Vagina (tissue), 2 donors: ENCODE data around the gene TAMALIN. TPM values are rescaled to one million over a fixed set of nuclear protein-coding genes. Genes with fewer than 3 reads are reported as not detected.
"Not testable (repeated sequence)": the region's sequence is repeated elsewhere in the genome, so short reads cannot be mapped to it uniquely, and the experiment has no call there.

Experiments used
- DNase-seq, 2 donors: peaks; one replicate each; pipeline ENCODE4 v3.0.0-alpha.2; 2017; ENCODE audit errors: extremely low spot score in 2 of 2
- H3K27ac ChIP-seq: fragments of 200-600 bp; sonication (generic); one replicate; pipeline ENCODE4 v1.5.1; 2019
- H3K27me3 ChIP-seq: fragments of 200-600 bp; sonication (generic); one replicate; pipeline ENCODE4 v1.5.1; 2019
- H3K36me3 ChIP-seq, 2 donors: fragments of 200-600 bp; sonication (generic); one replicate each; pipeline ENCODE4 v1.5.1; 2017 to 2019
- H3K4me1 ChIP-seq: fragments of 200-600 bp; sonication (generic); one replicate; pipeline ENCODE4 v1.5.1; 2019
- H3K4me3 ChIP-seq, 2 donors: fragments of 200-600 bp; sonication (generic); 1 replicate in 1 of 2; 2 replicates in 1 of 2; pipeline ENCODE4 v1.5.1; 2016 to 2019
- H3K9me3 ChIP-seq: fragments of 200-600 bp; sonication (generic); one replicate; pipeline ENCODE4 v1.5.1; 2019
- POLR2A ChIP-seq, 2 donors: fragments of 450-650 bp; IDR thresholded peaks; one replicate each; pipeline ENCODE4 v1.6.1; 2017; ENCODE audit warnings: antibody characterized with exemption in 2 of 2, mild to moderate bottlenecking in 2 of 2, moderate library complexity in 2 of 2
- POLR2AphosphoS5 ChIP-seq, 2 donors: sonication (generic); formaldehyde crosslinking; IDR thresholded peaks; one replicate each; pipeline ENCODE4 v1.9.0; 2017; ENCODE audit warnings: antibody characterized with exemption in 2 of 2, mild to moderate bottlenecking in 2 of 2, low read depth in 1 of 2; ENCODE audit not compliant: insufficient read depth in 1 of 2
- intact Hi-C: fragments of 100-400 bp; cut with DNase I; formaldehyde crosslinking; loops from one replicate; pipeline ENCODE4 v1.15.1; 2023
- total RNA-seq: library from RNA; depleted of rRNA; stranded (reverse); fragments of >200 nt; gene quantifications from one replicate; pipeline ENCODE4 v1.2.3, GENCODE V29; 2016
- TF ChIP-seq, protein P1 (sequence below), 3 experiments: fragments of 450-650 bp in 2 of 3; fragments of 200-600 bp in 1 of 3; sonication (generic) in 1 of 3; IDR thresholded peaks; one replicate each; pipeline ENCODE4 v1.5.1; 2017 to 2019; ENCODE audit warnings: antibody characterized with exemption in 3 of 3, mild to moderate bottlenecking in 2 of 3, moderate library complexity in 2 of 3

The TAMALIN gene
- total RNA-seq, 1 donor from 2014 or later, result 47.1 TPM

DNA sequence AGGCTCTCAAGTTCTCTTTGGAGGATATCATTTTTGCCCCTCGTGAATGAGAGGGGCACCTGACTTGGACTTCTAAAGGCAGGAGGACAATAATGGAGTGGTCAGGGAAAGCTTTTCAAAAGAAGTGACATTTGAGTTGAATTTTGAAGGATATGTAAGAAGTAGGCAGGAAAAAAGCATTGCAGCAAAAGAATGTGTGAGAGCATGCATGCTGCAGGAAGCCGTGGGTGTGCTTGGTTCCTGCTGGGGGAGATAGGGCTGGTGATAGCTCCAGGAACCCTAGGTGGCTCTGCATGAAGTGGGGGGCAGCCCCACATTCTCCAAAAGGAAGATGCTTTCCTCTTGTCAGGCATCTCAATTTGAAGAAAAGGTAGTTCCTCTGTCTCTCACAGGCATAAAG, 32.1 kb upstream of the TAMALIN start:
- Histone ChIP-seq H3K36me3 (peaks cover 0 to 14% of the 10 kb centered on the region in 2 donors), H3K4me1 (peaks cover 52% of the 10 kb centered on the region), H3K4me3 (no peak overlapping the region), H3K27me3 (no peaks in the 10 kb centered on the region), H3K27ac (no peak overlapping the region), H3K9me3 (no peaks in the 10 kb centered on the region)
- no peak for DNase-seq
- TF ChIP-seq POLR2AphosphoS5 (IDR thresholded peaks at IDR 0.05; ENCODE audit: insufficient read depth in 1 of 2, low read depth in 1 of 2) (no peak), POLR2A (IDR thresholded peaks at IDR 0.05) (no peak)
- TF ChIP-seq, protein P1, sequence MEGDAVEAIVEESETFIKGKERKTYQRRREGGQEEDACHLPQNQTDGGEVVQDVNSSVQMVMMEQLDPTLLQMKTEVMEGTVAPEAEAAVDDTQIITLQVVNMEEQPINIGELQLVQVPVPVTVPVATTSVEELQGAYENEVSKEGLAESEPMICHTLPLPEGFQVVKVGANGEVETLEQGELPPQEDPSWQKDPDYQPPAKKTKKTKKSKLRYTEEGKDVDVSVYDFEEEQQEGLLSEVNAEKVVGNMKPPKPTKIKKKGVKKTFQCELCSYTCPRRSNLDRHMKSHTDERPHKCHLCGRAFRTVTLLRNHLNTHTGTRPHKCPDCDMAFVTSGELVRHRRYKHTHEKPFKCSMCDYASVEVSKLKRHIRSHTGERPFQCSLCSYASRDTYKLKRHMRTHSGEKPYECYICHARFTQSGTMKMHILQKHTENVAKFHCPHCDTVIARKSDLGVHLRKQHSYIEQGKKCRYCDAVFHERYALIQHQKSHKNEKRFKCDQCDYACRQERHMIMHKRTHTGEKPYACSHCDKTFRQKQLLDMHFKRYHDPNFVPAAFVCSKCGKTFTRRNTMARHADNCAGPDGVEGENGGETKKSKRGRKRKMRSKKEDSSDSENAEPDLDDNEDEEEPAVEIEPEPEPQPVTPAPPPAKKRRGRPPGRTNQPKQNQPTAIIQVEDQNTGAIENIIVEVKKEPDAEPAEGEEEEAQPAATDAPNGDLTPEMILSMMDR (IDR thresholded peaks at IDR 0.05), result no peak
- intact Hi-C loops, result no loop called here

DNA sequence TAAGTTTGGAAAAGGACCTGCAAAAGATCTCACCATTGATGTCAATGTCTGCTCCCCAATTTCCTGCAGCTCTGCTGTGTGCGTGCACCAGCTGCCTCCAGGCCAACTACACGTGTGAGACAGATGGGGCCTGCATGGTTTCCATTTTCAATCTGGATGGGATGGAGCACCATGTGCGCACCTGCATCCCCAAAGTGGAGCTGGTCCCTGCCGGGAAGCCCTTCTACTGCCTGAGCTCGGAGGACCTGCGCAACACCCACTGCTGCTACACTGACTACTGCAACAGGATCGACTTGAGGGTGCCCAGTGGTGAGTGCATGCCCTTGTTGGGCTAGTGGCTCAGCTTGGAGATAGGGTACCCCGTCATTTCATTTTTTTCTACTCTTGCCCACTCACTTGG, 31.6 kb upstream of the TAMALIN start:
- Histone ChIP-seq H3K9me3 (no peaks in the 10 kb centered on the region), H3K27ac (no peak overlapping the region), H3K4me3 (no peak overlapping the region), H3K4me1 (peaks cover 47% of the 10 kb centered on the region), H3K36me3 (peaks cover 0 to 14% of the 10 kb centered on the region in 2 donors), H3K27me3 (no peaks in the 10 kb centered on the region)
- intact Hi-C loops, result no loop called here
- TF ChIP-seq POLR2A (IDR thresholded peaks at IDR 0.05), result no peak
- TF ChIP-seq, protein P1 (IDR thresholded peaks at IDR 0.05), result no peak
- TF ChIP-seq POLR2AphosphoS5 (IDR thresholded peaks at IDR 0.05; ENCODE audit: insufficient read depth in 1 of 2, low read depth in 1 of 2), result no peak
- no peak for DNase-seq

DNA sequence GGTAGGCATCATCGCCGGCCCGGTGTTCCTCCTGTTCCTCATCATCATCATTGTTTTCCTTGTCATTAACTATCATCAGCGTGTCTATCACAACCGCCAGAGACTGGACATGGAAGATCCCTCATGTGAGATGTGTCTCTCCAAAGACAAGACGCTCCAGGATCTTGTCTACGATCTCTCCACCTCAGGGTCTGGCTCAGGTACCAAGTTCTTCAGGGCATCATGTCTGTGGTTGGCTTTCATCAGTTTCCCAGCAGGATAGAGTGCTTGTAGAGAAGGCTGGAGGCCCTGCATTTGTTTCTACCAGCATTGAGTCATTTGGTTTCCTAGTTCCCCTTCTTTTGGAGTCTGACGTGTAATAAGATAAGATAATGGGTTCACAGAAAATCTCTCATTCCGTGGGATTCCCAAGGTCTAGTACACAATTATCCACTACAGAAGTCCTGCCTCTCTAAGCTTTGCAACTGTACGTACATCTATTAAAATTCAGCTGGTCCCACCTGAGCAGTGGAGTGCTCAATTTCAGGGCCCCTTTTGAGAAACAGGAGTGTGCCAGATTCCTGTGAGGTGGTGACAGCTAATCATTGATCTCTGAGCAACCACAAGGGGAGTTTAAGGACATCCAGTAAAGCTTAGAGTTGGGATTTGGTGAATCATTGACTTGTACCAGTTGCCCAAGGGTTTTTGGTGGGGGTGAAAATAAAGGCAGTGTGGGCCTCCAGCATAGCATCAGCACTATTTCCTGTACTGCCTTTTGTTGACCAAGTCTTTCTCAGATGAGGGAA, 30.2 kb upstream of the TAMALIN start:
- Histone ChIP-seq H3K27me3 (no peaks in the 10 kb centered on the region), H3K9me3 (no peaks in the 10 kb centered on the region), H3K4me1 (peaks cover 33% of the 10 kb centered on the region), H3K36me3 (peaks cover 0 to 25% of the 10 kb centered on the region in 2 donors), H3K4me3 (no peak overlapping the region), H3K27ac (no peak overlapping the region)
- intact Hi-C loops, result no loop called here
- DNase-seq, result no peak
- no peak for TF ChIP-seq POLR2AphosphoS5 (IDR thresholded peaks at IDR 0.05; ENCODE audit: insufficient read depth in 1 of 2, low read depth in 1 of 2)
- TF ChIP-seq, protein P1 (IDR thresholded peaks at IDR 0.05), result no peak
- no peak for TF ChIP-seq POLR2A (IDR thresholded peaks at IDR 0.05)

DNA sequence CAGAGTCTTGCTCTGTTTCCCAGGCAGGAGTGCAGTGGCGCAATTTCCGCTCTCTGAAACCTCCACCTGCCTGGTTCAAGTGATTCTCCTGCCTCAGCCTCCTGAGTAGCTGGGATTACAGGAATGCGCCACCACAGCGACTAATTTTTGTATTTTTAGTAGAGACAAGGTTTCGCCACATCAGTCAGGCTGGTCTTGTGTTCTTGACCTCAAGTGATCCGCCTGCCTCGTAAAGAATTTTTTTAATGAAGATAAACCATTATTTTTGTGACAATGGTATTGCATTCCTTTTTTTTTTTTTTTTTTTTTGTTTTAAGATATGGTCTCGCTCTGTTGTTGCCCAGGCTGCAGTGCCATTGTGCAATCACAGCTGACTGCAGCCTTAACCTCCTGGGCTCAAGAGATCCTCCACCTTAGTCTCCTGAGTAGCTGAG, 29.4 kb upstream of the TAMALIN start:
- Histone ChIP-seq H3K4me3 (no peak overlapping the region), H3K4me1 (peaks cover 25% of the 10 kb centered on the region), H3K27me3 (no peaks in the 10 kb centered on the region), H3K27ac (no peak overlapping the region), H3K9me3 (no peaks in the 10 kb centered on the region), H3K36me3 (peaks cover 0 to 32% of the 10 kb centered on the region in 2 donors)
- intact Hi-C loops, result no loop called here
- TF ChIP-seq POLR2A (IDR thresholded peaks at IDR 0.05) (no peak), POLR2AphosphoS5 (IDR thresholded peaks at IDR 0.05; ENCODE audit: insufficient read depth in 1 of 2, low read depth in 1 of 2) (no peak)
- TF ChIP-seq, protein P1 (IDR thresholded peaks at IDR 0.05), result no peak
- DNase-seq, result no peak

DNA sequence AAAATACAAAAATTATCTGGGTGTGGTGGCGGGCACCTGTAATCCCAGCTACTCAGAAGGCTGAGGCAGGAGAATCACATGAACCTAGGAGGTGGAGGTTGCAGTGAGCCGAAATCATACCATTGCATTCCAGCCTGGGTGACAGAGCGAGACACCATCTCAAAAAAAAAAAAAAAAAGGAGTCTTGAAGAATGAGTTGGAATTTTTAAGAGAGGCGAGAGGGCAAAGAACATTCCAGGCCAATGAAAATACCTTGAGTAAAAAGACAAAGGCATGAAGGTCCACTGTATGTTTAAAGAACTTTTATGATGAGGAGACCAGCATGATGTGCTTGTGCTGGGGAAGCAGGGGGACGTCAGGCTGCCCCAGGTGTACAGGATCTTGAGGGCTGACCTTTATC, 27.4 kb upstream of the TAMALIN start:
- H3K4me1 ChIP-seq, H3K4me3 ChIP-seq, H3K9me3 ChIP-seq, H3K27ac ChIP-seq, H3K27me3 ChIP-seq, DNase-seq, intact Hi-C loops: not testable (repeated sequence)
- peaks cover 0 to 52% of the 10 kb centered on the region in 2 donors for H3K36me3 ChIP-seq
